ENCODE results near the gene CKM.

- TF ChIP-seq POLR2A (IDR thresholded peaks at IDR 0.05) (no peak), CTCF (IDR thresholded peaks at IDR 0.05) (no peak)
These were observed 43.0 kb downstream of the CKM start for GRCh38 chr19:45279587-45280192.

All from thyroid gland (tissue), 4 donors.